ENCODE data around the gene GNAI1. TPM values are rescaled to one million over a fixed set of nuclear protein-coding genes. Genes with fewer than 3 reads are reported as not detected.

Gene GNAI1
- total and polyA plus RNA-seq, 2 experiments from 2014 or later = 57.4 to 58.7 TPM

DNA sequence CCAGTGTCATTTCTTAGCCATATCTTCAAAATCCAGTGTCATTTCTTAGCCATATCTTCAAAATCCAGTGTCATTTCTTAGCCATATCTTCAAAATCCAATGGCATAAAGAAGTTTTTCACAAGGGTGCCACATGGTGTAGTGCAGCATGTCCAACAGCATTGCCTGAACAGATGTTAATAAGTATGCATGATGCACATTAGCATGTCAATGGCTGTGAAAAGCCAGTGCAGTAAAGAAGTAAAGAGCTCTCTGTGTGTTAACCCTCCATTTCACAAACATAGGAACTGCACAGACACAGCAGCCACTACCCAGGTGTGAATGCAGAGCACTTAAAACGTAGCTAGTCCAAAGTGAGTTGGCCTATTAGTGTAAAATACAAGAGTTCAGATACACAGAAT is 89.8 kb downstream of the GNAI1 start:
- Histone ChIP-seq H3K4me1 (ENCODE audit: insufficient read depth) (no peaks in the 10 kb centered on the region), H3K79me2 (no peaks in the 10 kb centered on the region), H3K4me2 (no peak overlapping the region), H4K20me1 (ENCODE audit: insufficient read depth, poor library complexity, severe bottlenecking) (no peaks in the 10 kb centered on the region), H3K4me3 (no peak overlapping the region), H3K27ac (no peak overlapping the region), H3K27me3 (no peaks in the 10 kb centered on the region), H3K9me2 (replicated peaks; ENCODE audit: insufficient read depth) (no peaks in the 10 kb centered on the region), H3K36me3 (replicated peaks; ENCODE audit: insufficient read depth, low read depth) (no peaks in the 10 kb centered on the region), H2AFZ (no peak overlapping the region), H3K9me3 (ENCODE audit: low read depth) (no peaks in the 10 kb centered on the region)
- WGBS (ENCODE audit: low lambda C conversion rate, missing lambda C conversion rate) = 96% methylated on average over 1 of the region's 1 CpG
- no peak for DNase-seq (ENCODE audit: low spot score)
- TF ChIP-seq, protein P1, sequence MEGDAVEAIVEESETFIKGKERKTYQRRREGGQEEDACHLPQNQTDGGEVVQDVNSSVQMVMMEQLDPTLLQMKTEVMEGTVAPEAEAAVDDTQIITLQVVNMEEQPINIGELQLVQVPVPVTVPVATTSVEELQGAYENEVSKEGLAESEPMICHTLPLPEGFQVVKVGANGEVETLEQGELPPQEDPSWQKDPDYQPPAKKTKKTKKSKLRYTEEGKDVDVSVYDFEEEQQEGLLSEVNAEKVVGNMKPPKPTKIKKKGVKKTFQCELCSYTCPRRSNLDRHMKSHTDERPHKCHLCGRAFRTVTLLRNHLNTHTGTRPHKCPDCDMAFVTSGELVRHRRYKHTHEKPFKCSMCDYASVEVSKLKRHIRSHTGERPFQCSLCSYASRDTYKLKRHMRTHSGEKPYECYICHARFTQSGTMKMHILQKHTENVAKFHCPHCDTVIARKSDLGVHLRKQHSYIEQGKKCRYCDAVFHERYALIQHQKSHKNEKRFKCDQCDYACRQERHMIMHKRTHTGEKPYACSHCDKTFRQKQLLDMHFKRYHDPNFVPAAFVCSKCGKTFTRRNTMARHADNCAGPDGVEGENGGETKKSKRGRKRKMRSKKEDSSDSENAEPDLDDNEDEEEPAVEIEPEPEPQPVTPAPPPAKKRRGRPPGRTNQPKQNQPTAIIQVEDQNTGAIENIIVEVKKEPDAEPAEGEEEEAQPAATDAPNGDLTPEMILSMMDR (IDR thresholded peaks at IDR 0.05; ENCODE audit: poor library complexity) = no peak
- TF ChIP-seq EZH2 (IDR thresholded peaks at IDR 0.05; ENCODE audit: borderline replicate concordance) (no peak), EZH2phosphoT487 (IDR thresholded peaks at IDR 0.05; ENCODE audit: low read depth, severe bottlenecking, unreplicated experiment) (no peak)

DNA sequence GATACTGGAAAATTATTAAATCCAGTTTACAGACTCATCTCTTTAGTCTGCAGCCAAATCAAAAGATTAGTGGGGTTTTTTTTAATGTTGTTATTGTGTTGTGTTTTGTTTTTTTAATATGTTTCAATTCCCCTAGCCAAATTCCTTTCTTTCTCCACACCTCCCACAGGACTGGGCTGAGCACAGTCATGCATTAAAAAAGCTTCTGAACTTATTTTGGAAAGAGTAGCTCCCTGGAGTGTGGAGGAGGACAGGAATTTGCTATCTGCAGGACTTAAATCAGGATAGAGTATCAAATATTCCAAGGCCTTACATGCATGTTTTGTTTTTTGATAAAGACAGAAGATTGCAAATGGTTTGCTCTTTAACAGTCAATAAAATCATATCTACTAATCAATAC is 90.7 kb downstream of the GNAI1 start:
- no peak for TF ChIP-seq EZH2phosphoT487 (IDR thresholded peaks at IDR 0.05; ENCODE audit: low read depth, severe bottlenecking, unreplicated experiment)
- TF ChIP-seq EZH2 (IDR thresholded peaks at IDR 0.05; ENCODE audit: borderline replicate concordance) = no peak
- TF ChIP-seq, protein P1 (IDR thresholded peaks at IDR 0.05; ENCODE audit: poor library complexity) = no peak
- H3K9me2 ChIP-seq (replicated peaks; ENCODE audit: insufficient read depth) = no peaks in the 10 kb centered on the region
- H3K4me1 ChIP-seq (ENCODE audit: insufficient read depth) = no peaks in the 10 kb centered on the region
- H3K36me3 ChIP-seq (replicated peaks; ENCODE audit: insufficient read depth, low read depth) = no peaks in the 10 kb centered on the region
- H4K20me1 ChIP-seq (ENCODE audit: insufficient read depth, poor library complexity, severe bottlenecking) = no peaks in the 10 kb centered on the region
- H3K27me3 ChIP-seq = no peaks in the 10 kb centered on the region
- no peaks in the 10 kb centered on the region for H3K79me2 ChIP-seq
- H3K4me3 ChIP-seq = no peak overlapping the region
- no peaks in the 10 kb centered on the region for H3K9me3 ChIP-seq (ENCODE audit: low read depth)
- H3K4me2 ChIP-seq = no peak overlapping the region
- no peak overlapping the region for H2AFZ ChIP-seq
- H3K27ac ChIP-seq = no peak overlapping the region
- no peak for DNase-seq (ENCODE audit: low spot score)

DNA sequence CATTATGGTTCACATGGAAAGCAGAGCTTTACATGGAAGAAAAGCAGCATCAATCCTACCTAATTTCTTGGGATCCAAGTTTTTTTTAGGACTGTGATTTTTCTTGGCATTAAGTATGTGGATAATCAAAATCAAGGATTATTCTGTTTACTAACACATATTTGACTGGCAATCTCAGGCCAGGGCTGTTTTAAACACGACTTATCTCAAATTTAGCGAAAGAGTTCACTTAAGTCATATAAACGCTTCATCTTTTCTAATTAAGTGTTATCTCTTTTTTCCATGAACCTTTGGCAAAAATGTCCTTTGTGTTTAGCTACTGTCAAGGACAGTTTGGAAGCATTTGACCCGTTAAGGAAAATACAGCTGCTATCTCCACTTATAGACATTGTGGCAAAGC is 92.0 kb downstream of the GNAI1 start:
- TF ChIP-seq, protein P1 (IDR thresholded peaks at IDR 0.05; ENCODE audit: poor library complexity) = no peak
- TF ChIP-seq EZH2 (IDR thresholded peaks at IDR 0.05; ENCODE audit: borderline replicate concordance) (no peak), EZH2phosphoT487 (IDR thresholded peaks at IDR 0.05; ENCODE audit: low read depth, severe bottlenecking, unreplicated experiment) (no peak)
- Histone ChIP-seq H3K4me3 (no peak overlapping the region), H4K20me1 (ENCODE audit: insufficient read depth, poor library complexity, severe bottlenecking) (no peaks in the 10 kb centered on the region), H2AFZ (no peak overlapping the region), H3K4me2 (no peak overlapping the region), H3K36me3 (replicated peaks; ENCODE audit: insufficient read depth, low read depth) (no peaks in the 10 kb centered on the region), H3K27me3 (no peaks in the 10 kb centered on the region), H3K9me3 (ENCODE audit: low read depth) (no peaks in the 10 kb centered on the region), H3K4me1 (ENCODE audit: insufficient read depth) (no peaks in the 10 kb centered on the region), H3K79me2 (no peaks in the 10 kb centered on the region), H3K27ac (no peak overlapping the region), H3K9me2 (replicated peaks; ENCODE audit: insufficient read depth) (no peaks in the 10 kb centered on the region)
- DNase-seq (ENCODE audit: low spot score) = no peak
- 57% methylated on average over 4 of the region's 4 CpGs for WGBS (ENCODE audit: low lambda C conversion rate, missing lambda C conversion rate)

DNA sequence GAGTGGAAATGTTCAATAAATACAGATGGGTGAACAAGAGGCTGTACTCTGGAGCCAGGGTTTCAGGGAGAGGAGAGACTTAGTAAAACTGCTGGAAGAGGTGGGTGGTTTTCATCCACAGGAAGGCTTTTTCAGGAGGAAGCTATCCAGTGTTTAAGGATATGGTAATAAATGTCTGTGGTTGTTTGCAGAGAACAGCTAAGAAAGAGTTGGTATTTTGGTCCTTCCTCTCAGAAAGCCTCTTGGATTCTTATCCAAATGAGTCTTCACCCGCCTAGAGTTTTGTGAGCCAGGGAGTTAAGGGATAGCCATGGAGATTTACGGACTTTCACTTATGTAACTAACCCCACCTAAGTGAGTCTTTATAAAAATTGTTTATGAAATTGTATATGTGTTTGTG is 95.7 kb downstream of the GNAI1 start:
- H3K9me2 ChIP-seq (replicated peaks; ENCODE audit: insufficient read depth) = no peaks in the 10 kb centered on the region
- no peaks in the 10 kb centered on the region for H4K20me1 ChIP-seq (ENCODE audit: insufficient read depth, poor library complexity, severe bottlenecking)
- no peaks in the 10 kb centered on the region for H3K79me2 ChIP-seq
- H3K4me1 ChIP-seq (ENCODE audit: insufficient read depth) = peaks cover 4% of the 10 kb centered on the region
- H3K4me3 ChIP-seq = no peak overlapping the region
- H3K27me3 ChIP-seq = no peaks in the 10 kb centered on the region
- H2AFZ ChIP-seq = no peak overlapping the region
- H3K9me3 ChIP-seq (ENCODE audit: low read depth) = no peaks in the 10 kb centered on the region
- DNase-seq (ENCODE audit: low spot score) = no peak
- WGBS (ENCODE audit: low lambda C conversion rate, missing lambda C conversion rate) = 83% methylated on average over 2 of the region's 2 CpGs
- H3K27ac ChIP-seq = no peak overlapping the region
- TF ChIP-seq, protein P1 (IDR thresholded peaks at IDR 0.05; ENCODE audit: poor library complexity) = no peak
- no peak for TF ChIP-seq EZH2phosphoT487 (IDR thresholded peaks at IDR 0.05; ENCODE audit: low read depth, severe bottlenecking, unreplicated experiment)
- TF ChIP-seq EZH2 (IDR thresholded peaks at IDR 0.05; ENCODE audit: borderline replicate concordance) = no peak
- H3K4me2 ChIP-seq = no peak overlapping the region
- H3K36me3 ChIP-seq (replicated peaks; ENCODE audit: insufficient read depth, low read depth) = no peaks in the 10 kb centered on the region

All from hepatocyte (in vitro differentiated cells).